ENCODE measurements around the gene MYOM3.

DNA sequence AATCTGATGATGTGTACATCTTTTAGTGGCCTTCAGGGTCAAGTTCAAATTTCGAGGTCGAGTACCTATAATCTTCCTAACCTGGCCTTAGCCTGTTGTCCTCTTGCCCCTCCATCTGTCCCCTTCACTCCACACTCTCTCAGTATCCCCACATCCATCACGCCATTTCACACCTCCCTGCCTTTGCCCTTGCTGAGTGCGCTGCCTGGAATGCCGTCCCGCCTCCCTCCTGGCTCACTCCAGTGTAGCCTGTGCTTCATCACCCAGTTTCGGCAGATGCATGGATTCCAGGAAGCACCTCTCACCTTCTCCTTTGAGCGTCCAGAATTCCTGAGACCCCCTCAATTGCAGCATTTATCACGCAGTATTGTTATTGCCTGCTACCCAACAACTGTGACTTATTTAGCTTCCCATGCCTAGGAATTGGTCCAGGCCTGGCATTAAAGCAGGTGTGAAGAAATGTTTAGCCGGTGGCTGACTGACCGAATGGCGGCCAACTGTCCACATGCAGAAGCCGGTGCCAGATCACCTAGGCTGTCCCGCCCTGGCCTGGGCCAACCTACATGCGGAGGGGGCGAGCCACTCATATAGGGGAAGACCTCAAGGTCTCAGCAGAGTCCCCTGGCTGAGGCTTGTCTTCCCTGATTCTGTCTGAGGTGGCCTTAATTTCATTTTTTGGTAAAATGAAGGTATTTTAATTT, 34.5 kb downstream of the MYOM3 start:
- TF ChIP-seq, protein P1, sequence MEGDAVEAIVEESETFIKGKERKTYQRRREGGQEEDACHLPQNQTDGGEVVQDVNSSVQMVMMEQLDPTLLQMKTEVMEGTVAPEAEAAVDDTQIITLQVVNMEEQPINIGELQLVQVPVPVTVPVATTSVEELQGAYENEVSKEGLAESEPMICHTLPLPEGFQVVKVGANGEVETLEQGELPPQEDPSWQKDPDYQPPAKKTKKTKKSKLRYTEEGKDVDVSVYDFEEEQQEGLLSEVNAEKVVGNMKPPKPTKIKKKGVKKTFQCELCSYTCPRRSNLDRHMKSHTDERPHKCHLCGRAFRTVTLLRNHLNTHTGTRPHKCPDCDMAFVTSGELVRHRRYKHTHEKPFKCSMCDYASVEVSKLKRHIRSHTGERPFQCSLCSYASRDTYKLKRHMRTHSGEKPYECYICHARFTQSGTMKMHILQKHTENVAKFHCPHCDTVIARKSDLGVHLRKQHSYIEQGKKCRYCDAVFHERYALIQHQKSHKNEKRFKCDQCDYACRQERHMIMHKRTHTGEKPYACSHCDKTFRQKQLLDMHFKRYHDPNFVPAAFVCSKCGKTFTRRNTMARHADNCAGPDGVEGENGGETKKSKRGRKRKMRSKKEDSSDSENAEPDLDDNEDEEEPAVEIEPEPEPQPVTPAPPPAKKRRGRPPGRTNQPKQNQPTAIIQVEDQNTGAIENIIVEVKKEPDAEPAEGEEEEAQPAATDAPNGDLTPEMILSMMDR (IDR thresholded peaks at IDR 0.05; ENCODE audit: low read depth, low read length, poor library complexity, severe bottlenecking) = no peak
- no peak for TF ChIP-seq EZH2phosphoT487 (IDR thresholded peaks at IDR 0.05; ENCODE audit: borderline replicate concordance, low read length)

All from DOHH2 (cell line).